Osteoblast (primary cell): ENCODE data around the gene TLR5. TPM values are rescaled to one million over a fixed set of nuclear protein-coding genes. Genes with fewer than 3 reads are reported as not detected.

ENCODE experiments used
- DNase-seq: peaks from one replicate; pipeline ENCODE4 v3.0.0; 2011; ENCODE audit warnings: low spot score, mixed read lengths; ENCODE audit not compliant: insufficient read length; ENCODE audit errors: missing footprints
- H2AFZ ChIP-seq: 2 replicates; pipeline ENCODE4 v1.6.0; 2011; ENCODE audit warnings: mild to moderate bottlenecking, low read length
- H3K27ac ChIP-seq: 2 replicates; pipeline ENCODE4 v1.5.1; 2011; ENCODE audit warnings: mild to moderate bottlenecking, low read depth, low read length, moderate library complexity
- H3K27me3 ChIP-seq: 2 replicates; pipeline ENCODE4 v1.6.0; 2012; ENCODE audit warnings: mild to moderate bottlenecking, control low read depth, inconsistent platforms, low read length, moderate library complexity; ENCODE audit not compliant: insufficient read depth
- H3K36me3 ChIP-seq: 2 replicates; pipeline ENCODE4 v1.5.1; 2011; ENCODE audit warnings: mild to moderate bottlenecking, low read length, control low read depth, moderate library complexity; ENCODE audit not compliant: insufficient read depth
- H3K4me1 ChIP-seq: 2 replicates; pipeline ENCODE4 v1.5.1; 2011; ENCODE audit warnings: mild to moderate bottlenecking, low read length, control low read depth, moderate library complexity; ENCODE audit not compliant: insufficient read depth
- H3K4me2 ChIP-seq: 2 replicates; pipeline ENCODE4 v1.6.0; 2011; ENCODE audit warnings: mild to moderate bottlenecking, low read length; ENCODE audit not compliant: insufficient read depth
- H3K4me3 ChIP-seq: fragments of 200-600 bp; sonication (generic); 3 replicates; pipeline ENCODE4 v1.5.1; 2012; ENCODE audit warnings: mild to moderate bottlenecking, low read length, inconsistent platforms; ENCODE audit not compliant: insufficient read depth
- H3K79me2 ChIP-seq: 2 replicates; pipeline ENCODE4 v1.6.0; 2012; ENCODE audit warnings: mild to moderate bottlenecking, low read length, control low read depth, inconsistent platforms; ENCODE audit not compliant: insufficient read depth
- H3K9me3 ChIP-seq: 2 replicates; pipeline ENCODE4 v1.5.1; 2011; ENCODE audit warnings: low read depth, low read length, control low read depth
- H4K20me1 ChIP-seq: 2 replicates; pipeline ENCODE4 v1.6.0; 2012; ENCODE audit warnings: mild to moderate bottlenecking, low read length, control low read depth; ENCODE audit not compliant: insufficient read depth
- CTCF ChIP-seq: IDR thresholded peaks from 2 replicates; pipeline ENCODE4 v1.5.1; 2011; ENCODE audit warnings: mild to moderate bottlenecking, low read depth, low read length, moderate library complexity; ENCODE audit errors: extremely low read depth
- total RNA-seq: library from RNA; depleted of rRNA; stranded (reverse); fragments of >200 nt; gene quantifications from 2 replicates; pipeline ENCODE4 v1.2.3, GENCODE V29; 2012

Gene TLR5
- total RNA-seq, 1 donor = under 0.01 TPM

DNA sequence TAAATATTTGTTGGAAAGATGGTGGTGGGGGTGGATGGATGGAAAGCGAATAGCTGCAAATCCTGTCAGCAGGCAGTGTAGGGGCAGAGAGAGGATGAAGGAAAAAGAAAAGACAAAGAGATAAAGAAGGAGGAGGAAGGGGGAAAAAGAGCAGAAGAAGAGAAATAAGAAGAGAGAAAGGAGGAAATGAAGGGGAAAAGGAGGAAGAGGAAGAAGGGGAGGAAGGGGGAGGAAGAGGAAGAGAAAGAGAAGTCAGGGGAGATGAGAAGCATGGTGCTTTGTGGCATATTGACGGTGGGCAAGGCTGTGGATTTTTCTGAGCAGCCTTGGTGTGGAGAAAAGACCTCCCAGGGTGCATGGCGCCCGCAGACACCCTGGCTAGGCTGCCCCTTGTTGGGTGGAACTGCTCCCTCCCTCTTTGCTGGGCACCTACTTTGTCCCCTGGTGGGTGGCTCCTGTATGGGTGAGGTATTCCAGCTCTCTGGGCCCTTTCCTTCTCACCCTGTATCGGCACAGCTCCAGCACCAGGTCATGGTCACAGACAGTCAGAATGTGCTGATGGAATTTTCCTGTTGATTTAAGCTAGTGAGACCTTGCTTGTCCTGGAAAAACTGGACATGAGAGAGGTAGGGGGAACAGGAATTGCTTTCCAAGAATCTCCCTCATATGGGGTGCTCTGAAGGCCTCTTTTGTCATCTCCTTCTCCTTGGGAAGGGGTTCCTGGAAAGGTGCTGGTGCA lies 45.7 kb upstream of the TLR5 start:
- Histone ChIP-seq H3K4me1 (peaks cover 12% of the 10 kb centered on the region), H3K9me3 (no peaks in the 10 kb centered on the region), H3K36me3 (no peaks in the 10 kb centered on the region), H3K79me2 (no peaks in the 10 kb centered on the region), H3K4me2 (no peak overlapping the region), H4K20me1 (no peaks in the 10 kb centered on the region), H3K4me3 (no peak overlapping the region), H3K27me3 (peaks cover 15% of the 10 kb centered on the region), H2AFZ (no peak overlapping the region), H3K27ac (no peak overlapping the region)
- TF ChIP-seq CTCF = no peak
- no peak for DNase-seq

GRCh38 chr1:223186800-223187199 lies 43.8 kb upstream of the TLR5 start:
- Histone ChIP-seq H3K4me1 (peaks cover 12% of the 10 kb centered on the region), H3K9me3 (no peaks in the 10 kb centered on the region), H3K4me3 (no peak overlapping the region), H3K27me3 (peaks cover 15% of the 10 kb centered on the region), H3K4me2 (no peak overlapping the region), H4K20me1 (no peaks in the 10 kb centered on the region), H3K79me2 (no peaks in the 10 kb centered on the region), H3K27ac (no peak overlapping the region), H3K36me3 (no peaks in the 10 kb centered on the region), H2AFZ (no peak overlapping the region)
- no peak for DNase-seq
- no peak for TF ChIP-seq CTCF

GRCh38 chr1:223183268-223183862 lies 40.3 kb upstream of the TLR5 start:
- TF ChIP-seq CTCF = no peak
- no peak overlapping the region for H3K4me2 ChIP-seq

DNA sequence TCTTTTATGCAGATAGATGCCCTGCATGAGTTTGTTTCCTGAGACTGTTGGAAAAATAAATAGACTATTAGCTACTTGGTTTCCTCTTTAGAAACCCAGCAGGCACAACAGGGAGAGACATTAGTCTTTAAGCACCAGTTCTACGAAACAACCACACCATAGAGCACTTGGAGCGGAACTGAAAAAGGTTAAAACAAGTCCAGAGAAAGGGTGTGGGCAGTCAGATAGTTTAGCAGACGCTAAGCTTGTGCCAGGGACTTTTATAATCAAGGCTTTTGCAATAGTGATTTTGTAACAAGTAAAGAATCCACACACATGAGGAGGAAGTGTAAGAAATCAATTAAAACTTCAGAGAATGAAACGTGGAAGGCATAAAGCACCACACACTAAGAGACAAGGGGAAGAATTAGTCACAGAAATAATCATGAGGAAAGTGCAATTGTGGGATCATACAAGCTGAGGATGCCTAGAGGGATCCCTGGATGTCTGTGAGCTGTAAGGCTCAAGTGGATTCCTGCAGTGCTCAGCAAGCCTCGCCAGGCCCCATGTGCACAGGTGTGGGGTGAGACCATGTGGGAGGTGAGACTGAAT lies 37.8 kb upstream of the TLR5 start:
- no peak overlapping the region for H3K4me2 ChIP-seq
- no peaks in the 10 kb centered on the region for H4K20me1 ChIP-seq
- H3K27ac ChIP-seq = no peak overlapping the region
- no peak for TF ChIP-seq CTCF
- H3K4me3 ChIP-seq = no peak overlapping the region
- peaks cover 3% of the 10 kb centered on the region for H3K4me1 ChIP-seq
- peaks cover 17% of the 10 kb centered on the region for H3K27me3 ChIP-seq
- H3K36me3 ChIP-seq = no peaks in the 10 kb centered on the region
- no peaks in the 10 kb centered on the region for H3K9me3 ChIP-seq
- no peak for DNase-seq
- no peaks in the 10 kb centered on the region for H3K79me2 ChIP-seq
- H2AFZ ChIP-seq = no peak overlapping the region

More at GRCh38 chr1:223183268-223183862, 40.3 kb upstream of the TLR5 start:
- Histone ChIP-seq H2AFZ (no peak overlapping the region), H3K4me1 (peaks cover 3% of the 10 kb centered on the region), H3K79me2 (no peaks in the 10 kb centered on the region), H3K9me3 (no peaks in the 10 kb centered on the region), H3K36me3 (no peaks in the 10 kb centered on the region), H3K27ac (no peak overlapping the region), H4K20me1 (no peaks in the 10 kb centered on the region), H3K27me3 (peaks cover 25% of the 10 kb centered on the region), H3K4me3 (no peak overlapping the region)
- DNase-seq = no peak
